Uterus (tissue), 4 donors: Measurements from ENCODE around the gene S100P. TPM values are rescaled to one million over a fixed set of nuclear protein-coding genes. Genes with fewer than 3 reads are reported as not detected.
"Not testable (repeated sequence)": the region's sequence is repeated elsewhere in the genome, so short reads cannot be mapped to it uniquely, and the experiment has no call there.

Experiments used
- DNase-seq, 2 donors: peaks; one replicate each; pipeline ENCODE4 v3.0.0-alpha.2; 2019 to 2020
- H3K27ac ChIP-seq, 2 donors: fragments of 200-600 bp; sonication (generic); 1 replicate in 1 of 2; 2 replicates in 1 of 2; pipeline ENCODE4 v1.5.1; 2016 to 2018
- H3K27me3 ChIP-seq, 2 donors: fragments of 200-600 bp; sonication (generic); one replicate each; pipeline ENCODE4 v1.5.1; 2018 to 2019; ENCODE audit warnings: control low read depth in 1 of 2
- H3K36me3 ChIP-seq, 2 donors: fragments of 200-600 bp; sonication (generic); one replicate each; pipeline ENCODE4 v1.5.1; 2019; ENCODE audit warnings: control low read depth in 1 of 2
- H3K4me1 ChIP-seq, 2 donors: fragments of 200-600 bp; sonication (generic); one replicate each; pipeline ENCODE4 v1.5.1; 2018 to 2019; ENCODE audit warnings: control low read depth in 1 of 2
- H3K4me3 ChIP-seq, 2 donors: fragments of 200-600 bp; sonication (generic); 1 replicate in 1 of 2; 2 replicates in 1 of 2; pipeline ENCODE4 v1.5.1; 2018 to 2019; ENCODE audit warnings: mild to moderate bottlenecking in 1 of 2
- H3K9me3 ChIP-seq, 2 donors: fragments of 200-600 bp; sonication (generic); one replicate each; pipeline ENCODE4 v1.5.1; 2019; ENCODE audit warnings: control low read depth in 1 of 2
- CTCF ChIP-seq, 4 experiments: fragments of 200-600 bp in 2 of 4; fragments of 450-650 bp in 2 of 4; sonication (generic) in 2 of 4; IDR thresholded peaks; one replicate each; pipeline ENCODE4 v1.5.1; 2016 to 2019; ENCODE audit warnings: antibody characterized with exemption in 4 of 4, mild to moderate bottlenecking in 2 of 4, moderate library complexity in 1 of 4
- POLR2A ChIP-seq, 2 donors: fragments of 450-650 bp; IDR thresholded peaks; one replicate each; pipeline ENCODE4 v1.6.1; 2016; ENCODE audit warnings: antibody characterized with exemption in 2 of 2, mild to moderate bottlenecking in 1 of 2, moderate library complexity in 1 of 2
- intact Hi-C: fragments of 100-400 bp; cut with DNase I; formaldehyde crosslinking; loops from one replicate; pipeline ENCODE4 v1.15.1; 2023; ENCODE audit warnings: low total_unique reads
- total RNA-seq, 4 donors: library from RNA; depleted of rRNA in 3 of 4; stranded (reverse); fragments of >200 nt in 3 of 4; gene quantifications; one replicate each; pipeline versions ENCODE4 v1.1.0 to v1.2.4, GENCODE V29; 2014 to 2023
- donor health status: DM: yes; HTN: yes; CAD: no.

The S100P gene
- total RNA-seq, 4 donors from 2014 or later, result 0.26 to 1.3 TPM; not detected in 2

GRCh38 chr4:6665320-6665654, 28.4 kb upstream of the S100P start:
- peaks cover 0 to 10% of the 10 kb centered on the region in 2 donors for H3K4me1 ChIP-seq
- no peak for DNase-seq
- no peak for TF ChIP-seq POLR2A (IDR thresholded peaks at IDR 0.05)
- intact Hi-C loops, result no loop called here
- no peak overlapping the region for H3K4me3 ChIP-seq
- no peaks in the 10 kb centered on the region for H3K9me3 ChIP-seq
- H3K27me3 ChIP-seq, result no peaks in the 10 kb centered on the region
- H3K27ac ChIP-seq, result no peak overlapping the region
- H3K36me3 ChIP-seq, result no peaks in the 10 kb centered on the region

GRCh38 chr4:6668391-6668790, 25.3 kb upstream of the S100P start:
- Histone ChIP-seq H3K36me3 (no peaks in the 10 kb centered on the region), H3K4me1 (peaks cover 0 to 10% of the 10 kb centered on the region in 2 donors), H3K9me3 (no peaks in the 10 kb centered on the region), H3K27ac (no peak overlapping the region), H3K27me3 (no peaks in the 10 kb centered on the region), H3K4me3 (no peak overlapping the region)
- no peak for DNase-seq
- TF ChIP-seq POLR2A (IDR thresholded peaks at IDR 0.05) (no peak), CTCF (IDR thresholded peaks at IDR 0.05) (no peak)
- intact Hi-C loops, result no loop called here

DNA sequence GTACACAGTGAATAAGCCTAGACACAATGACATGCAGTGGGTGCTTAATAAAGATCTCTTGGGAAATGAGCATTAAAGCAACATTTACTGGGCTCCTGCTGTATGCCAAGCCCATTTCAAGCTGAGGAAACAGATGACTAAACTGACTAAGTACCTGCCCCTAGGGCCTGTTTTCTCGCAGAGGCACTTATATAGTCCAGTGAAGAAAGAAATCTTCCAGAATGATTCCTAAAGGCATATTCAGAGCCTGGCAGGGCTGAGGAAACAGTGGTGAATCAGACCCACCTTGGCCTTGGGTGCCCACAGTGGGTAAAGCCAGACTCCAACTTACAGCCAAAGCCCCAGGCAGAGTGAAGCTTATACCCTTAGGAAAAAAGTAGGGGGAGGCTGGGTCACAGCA, 22.0 kb upstream of the S100P start:
- Histone ChIP-seq H3K4me1 (peaks cover 8 to 14% of the 10 kb centered on the region in 2 donors), H3K4me3 (no peak overlapping the region), H3K27me3 (no peaks in the 10 kb centered on the region), H3K27ac (no peak overlapping the region), H3K9me3 (no peaks in the 10 kb centered on the region), H3K36me3 (no peaks in the 10 kb centered on the region)
- intact Hi-C loops, result no loop called here
- TF ChIP-seq POLR2A (IDR thresholded peaks at IDR 0.05) (no peak), CTCF (IDR thresholded peaks at IDR 0.05) (no peak)
- no peak for DNase-seq

GRCh38 chr4:6672131-6672530, 21.5 kb upstream of the S100P start:
- H3K36me3 ChIP-seq, result no peaks in the 10 kb centered on the region
- H3K27ac ChIP-seq, result no peak overlapping the region
- no peak overlapping the region for H3K4me3 ChIP-seq
- no peak for TF ChIP-seq CTCF (IDR thresholded peaks at IDR 0.05)
- no peak for TF ChIP-seq POLR2A (IDR thresholded peaks at IDR 0.05)
- H3K27me3 ChIP-seq, result no peaks in the 10 kb centered on the region
- H3K9me3 ChIP-seq, result no peaks in the 10 kb centered on the region
- intact Hi-C loops, result no loop called here
- DNase-seq, result no peak
- peaks cover 13 to 18% of the 10 kb centered on the region in 2 donors for H3K4me1 ChIP-seq

DNA sequence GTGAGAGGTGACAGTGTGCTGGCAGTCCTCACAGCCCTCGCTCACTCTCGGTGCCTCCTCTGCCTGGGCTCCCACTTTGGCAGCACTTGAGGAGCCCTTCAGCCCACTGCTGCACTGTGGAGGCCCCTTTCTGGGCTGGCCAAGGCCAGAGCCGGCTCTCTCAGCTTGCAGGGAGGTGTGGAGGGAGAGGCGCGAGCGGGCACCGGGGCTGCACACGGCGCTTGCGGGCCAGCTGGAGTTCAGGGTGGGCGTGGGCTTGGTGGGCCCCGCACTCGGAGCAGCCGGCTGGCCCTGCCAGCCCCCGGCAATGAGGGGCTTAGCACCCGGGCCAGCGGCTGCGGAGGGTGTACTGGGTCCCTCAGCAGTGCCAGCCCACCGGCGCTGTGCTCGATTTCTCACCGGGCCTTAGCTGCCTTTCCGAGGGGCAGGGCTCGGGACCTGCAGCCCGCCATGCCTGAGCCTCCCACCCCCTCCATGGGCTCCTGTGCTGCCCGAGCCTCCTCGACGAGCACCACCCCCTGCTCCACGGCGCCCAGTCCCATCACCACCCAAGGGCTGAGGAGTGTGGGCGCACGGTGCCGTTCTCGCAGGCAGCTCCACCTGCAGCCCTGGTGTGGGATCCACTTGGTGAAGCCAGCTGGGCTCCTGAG, 21.0 kb upstream of the S100P start:
- H3K36me3 ChIP-seq, H3K4me3 ChIP-seq, DNase-seq, intact Hi-C loops, H3K27me3 ChIP-seq, H3K9me3 ChIP-seq: not testable (repeated sequence)
- Histone ChIP-seq H3K27ac (peak overlapping the region in 1 of 2 donors; percentile 88), H3K4me1 (peaks cover 13 to 18% of the 10 kb centered on the region in 2 donors)

- Histone ChIP-seq H3K27ac (peak overlapping the region; percentile 85 to 88), H3K4me3 (peak overlapping the region; percentile 46 to 89), H3K4me1 (peaks cover 13 to 18% of the 10 kb centered on the region in 2 donors)
- peak in 1 of 2 donors; percentile 25 for DNase-seq
- H3K36me3 ChIP-seq, H3K27me3 ChIP-seq, intact Hi-C loops, H3K9me3 ChIP-seq: not testable (repeated sequence)
Measured at GRCh38 chr4:6673191-6673659, 20.5 kb upstream of the S100P start.
